HCT116 (cell line): ENCODE results near the gene USP30. TPM values are rescaled to one million over a fixed set of nuclear protein-coding genes. Genes with fewer than 3 reads are reported as not detected.

Experiments used
- ATAC-seq: fragments of 200-7000 bp; cut with Tn5 transposase; 2 replicates; pipeline ENCODE4 v1.9.1; 2020; ENCODE audit warnings: mild to moderate bottlenecking, moderate library complexity
- BruUV-seq: library from RNA; stranded (reverse); fragments of 400-500 nt; replicated peaks from 2 replicates; lab custom pipeline; 2021; lab: Mats Ljungman, UMichigan
- CTCF ChIA-PET: fragments of 300-600 bp; sonication (Branson Sonifier 250); formaldehyde crosslinking; loops from one replicate; lab custom pipeline; 2021; ENCODE audit warnings: antibody characterized with exemption; lab: Charles Lee
- POLR2A ChIA-PET: fragments of 300-600, 350-600 bp; sonication (Branson Sonifier 250); formaldehyde crosslinking; loops from one replicate; lab custom pipeline; 2021; ENCODE audit warnings: antibody characterized with exemption; lab: Charles Lee
- RAD21 ChIA-PET, 2 experiments: fragments of 300-600 bp; sonication (Branson Sonifier 250); formaldehyde crosslinking; loops; one replicate each; lab custom pipeline; 2023; ENCODE audit warnings: low total read pairs in 2 of 2; ENCODE audit not compliant: uncharacterized antibody in 2 of 2, unreplicated experiment in 2 of 2, low non-redundant PET in 1 of 2; lab: Charles Lee
- DNase-seq: peaks from one replicate; pipeline ENCODE4 v3.0.0-alpha.2; 2010; ENCODE audit warnings: low read depth, low spot score
- H2AFZ ChIP-seq: fragments of 200-600 bp; shearing (Covaris generic), sonication (generic); 2 replicates; pipeline ENCODE4 v1.6.1; 2017; ENCODE audit warnings: low read depth, mixed run types, mixed read lengths, antibody characterized with exemption, low read length; ENCODE audit not compliant: poor library complexity, severe bottlenecking
- H3K27ac ChIP-seq: 2 replicates; pipeline ENCODE4 v1.5.1; 2012; ENCODE audit warnings: low read depth, low read length
- H3K27me3 ChIP-seq: fragments of 200-600 bp; sonication (generic); 2 replicates; pipeline ENCODE4 v1.6.1; 2016; ENCODE audit warnings: mixed run types, low read length, mixed read lengths; ENCODE audit not compliant: insufficient read depth
- H3K36me3 ChIP-seq, 2 experiments: fragments of 200-500 bp in 1 of 2; fragments of 200-600 bp in 1 of 2; sonication (Bioruptor generic) in 1 of 2; sonication (generic) in 1 of 2; 2 replicates each; pipeline versions ENCODE4 v1.5.1 to v1.6.1; 2014 to 2016; ENCODE audit warnings: low read length in 2 of 2, inconsistent platforms in 1 of 2, mixed read lengths in 1 of 2, mixed run types in 1 of 2; ENCODE audit not compliant: insufficient read depth in 2 of 2, control insufficient read depth in 1 of 2
- H3K4me1 ChIP-seq, 2 experiments: fragments of 200-600 bp in 1 of 2; sonication (generic) in 1 of 2; 2 replicates each; pipeline versions ENCODE4 v1.5.1 to v1.6.1; 2012 to 2017; ENCODE audit warnings: low read length in 2 of 2, inconsistent platforms in 1 of 2, mild to moderate bottlenecking in 1 of 2, mixed read lengths in 1 of 2, mixed run types in 1 of 2, moderate library complexity in 1 of 2; ENCODE audit not compliant: insufficient read depth in 2 of 2, control insufficient read depth in 1 of 2
- H3K4me2 ChIP-seq: fragments of 200-600 bp; sonication (generic); 2 replicates; pipeline ENCODE4 v1.6.1; 2017; ENCODE audit warnings: mixed run types, low read length, mixed read lengths
- H3K4me3 ChIP-seq, 2 experiments: fragments of 200-600 bp in 1 of 2; sonication (generic) in 1 of 2; replicated peaks in 1 of 2; 2 replicates each; pipeline ENCODE4 v1.5.1; 2011 to 2016; ENCODE audit warnings: low read length in 2 of 2, control low read depth in 1 of 2, low read depth in 1 of 2, mild to moderate bottlenecking in 1 of 2, mixed read lengths in 1 of 2, mixed run types in 1 of 2
- H3K79me2 ChIP-seq: fragments of 200-600 bp; sonication (generic); 2 replicates; pipeline ENCODE4 v1.6.1; 2017; ENCODE audit warnings: mild to moderate bottlenecking, mixed run types, low read length, moderate library complexity, mixed read lengths; ENCODE audit not compliant: insufficient read depth
- H3K9ac ChIP-seq: fragments of 200-600 bp; sonication (generic); 2 replicates; pipeline ENCODE4 v1.6.1; 2016; ENCODE audit warnings: low read length, mixed read lengths
- H3K9me2 ChIP-seq: fragments of 200-600 bp; sonication (generic), shearing (Covaris generic); 2 replicates; pipeline ENCODE4 v1.6.1; 2017; ENCODE audit warnings: mixed run types, mild to moderate bottlenecking, moderate library complexity; ENCODE audit not compliant: insufficient read depth
- H3K9me3 ChIP-seq, 2 experiments: fragments of 200-500 bp in 1 of 2; fragments of 200-600 bp in 1 of 2; sonication (Bioruptor generic) in 1 of 2; sonication (generic) in 1 of 2; 2 replicates each; pipeline ENCODE4 v1.6.1; 2014 to 2017; ENCODE audit warnings: low read length in 2 of 2, mixed read lengths in 2 of 2, inconsistent platforms in 1 of 2, low read depth in 1 of 2, mild to moderate bottlenecking in 1 of 2, mixed run types in 1 of 2, moderate library complexity in 1 of 2; ENCODE audit not compliant: control insufficient read depth in 1 of 2, insufficient read depth in 1 of 2
- H4K20me1 ChIP-seq: fragments of 200-600 bp; sonication (generic), shearing (Covaris generic); 2 replicates; pipeline ENCODE4 v1.6.1; 2017; ENCODE audit warnings: mixed run types, mild to moderate bottlenecking, moderate library complexity; ENCODE audit not compliant: insufficient read depth
- ATF3 ChIP-seq: IDR thresholded peaks from 2 replicates; pipeline ENCODE4 v1.6.1; 2012
- CBX3 ChIP-seq: IDR thresholded peaks from 2 replicates; pipeline ENCODE4 v1.6.1; 2012; ENCODE audit warnings: low read depth
- CEBPB ChIP-seq: IDR thresholded peaks from 2 replicates; pipeline ENCODE4 v1.6.1; 2012; ENCODE audit warnings: low read depth
- ELF1 ChIP-seq: IDR thresholded peaks from 2 replicates; pipeline ENCODE4 v1.6.1; 2012; ENCODE audit warnings: low read depth, borderline replicate concordance
- FOSL1 ChIP-seq: IDR thresholded peaks from 2 replicates; pipeline ENCODE4 v1.6.1; 2012; ENCODE audit warnings: low read depth
- MAX ChIP-seq: IDR thresholded peaks from 2 replicates; pipeline ENCODE4 v1.6.1; 2012
- POLR2A ChIP-seq: IDR thresholded peaks from 2 replicates; pipeline ENCODE4 v1.7.0; 2011; ENCODE audit warnings: borderline replicate concordance; ENCODE audit not compliant: insufficient read depth, insufficient read length; ENCODE audit errors: extremely low read depth
- POLR2AphosphoS5 ChIP-seq: IDR thresholded peaks from 2 replicates; pipeline ENCODE4 v1.6.1; 2011; ENCODE audit warnings: mild to moderate bottlenecking, low read depth, low read length, moderate library complexity
- SP1 ChIP-seq: IDR thresholded peaks from 2 replicates; pipeline ENCODE4 v1.6.1; 2012; ENCODE audit warnings: low read depth
- YY1 ChIP-seq: IDR thresholded peaks from 2 replicates; pipeline ENCODE4 v1.6.1; 2011; ENCODE audit warnings: low read length, low read depth, moderate library complexity, mild to moderate bottlenecking; ENCODE audit not compliant: insufficient replicate concordance; ENCODE audit errors: extremely low read depth
- ZFX ChIP-seq: fragments of 450-650 bp; IDR thresholded peaks from 2 replicates; pipeline ENCODE4 v1.6.1; 2017
- ZNF274 ChIP-seq: fragments of 200-500 bp; sonication (Bioruptor generic); IDR thresholded peaks from 2 replicates; pipeline ENCODE4 v1.6.1; 2014; ENCODE audit warnings: mild to moderate bottlenecking, low read depth, low read length, inconsistent platforms
- intact Hi-C: fragments of 100-400 bp; cut with micrococcal nuclease; formaldehyde crosslinking; loops from 2 replicates; pipeline ENCODE4 v1.10.0; 2022
- total RNA-seq: library from RNA; stranded (reverse); gene quantifications from one replicate; pipeline ENCODE4 v1.2.1, GENCODE V29; 2021; ENCODE audit not compliant: unreplicated experiment
- TF ChIP-seq, protein P1 (sequence below): IDR thresholded peaks from 2 replicates; pipeline ENCODE4 v1.6.1; 2012; ENCODE audit warnings: low read depth
- TF ChIP-seq, protein P2 (sequence below), 3 experiments: fragments of 200-600 bp in 1 of 3; sonication (generic) in 1 of 3; IDR thresholded peaks in 2 of 3; conservative IDR thresholded peaks in 1 of 3; 2 replicates each; pipeline ENCODE4 v1.5.1; 2012 to 2017; ENCODE audit warnings: low read depth in 2 of 3, low read length in 2 of 3, antibody characterized with exemption in 1 of 3, borderline replicate concordance in 1 of 3, control low read depth in 1 of 3, mild to moderate bottlenecking in 1 of 3, mixed read lengths in 1 of 3, mixed run types in 1 of 3, moderate library complexity in 1 of 3; ENCODE audit not compliant: insufficient read depth in 1 of 3
- TF ChIP-seq, protein P3 (sequence below): IDR thresholded peaks from 2 replicates; pipeline ENCODE4 v1.6.1; 2011; ENCODE audit warnings: mild to moderate bottlenecking, low read length, moderate library complexity; ENCODE audit not compliant: insufficient replicate concordance; ENCODE audit errors: extremely low read depth

The USP30 gene
- total RNA-seq, 1 experiment from 2014 or later, result 9.2 TPM

DNA sequence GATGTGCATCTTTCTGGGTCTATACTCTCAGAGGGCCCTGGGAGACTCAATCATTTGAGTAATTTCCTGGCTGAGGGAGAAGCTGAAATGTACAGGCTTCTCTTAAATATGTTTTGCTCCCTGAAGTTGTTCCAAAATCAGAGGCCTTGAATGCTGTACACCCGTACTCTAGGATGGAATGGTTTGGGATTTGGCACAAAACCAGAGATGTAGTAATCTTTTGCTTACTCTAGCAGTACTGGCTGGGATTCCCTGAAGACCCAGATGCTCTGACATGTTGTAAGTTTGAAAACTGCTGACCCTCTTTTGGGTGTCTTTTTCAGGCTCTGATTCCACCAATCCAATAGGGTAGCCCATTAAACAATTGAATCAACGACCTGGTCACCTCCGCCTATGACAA, 74.4 kb downstream of the USP30 start:
- Histone ChIP-seq H2AFZ (no peak overlapping the region), H3K4me1 (peaks cover 5 to 11% of the 10 kb centered on the region in 2 experiments; a peak in 3 of 4 replicates), H3K36me3 (no peaks in the 10 kb centered on the region), H4K20me1 (no peaks in the 10 kb centered on the region), H3K79me2 (no peaks in the 10 kb centered on the region), H3K27ac (no peak overlapping the region), H3K27me3 (no peaks in the 10 kb centered on the region), H3K4me2 (no peak overlapping the region), H3K4me3 (no peak overlapping the region), H3K9me2 (no peaks in the 10 kb centered on the region), H3K9ac (no peak overlapping the region), H3K9me3 (no peaks in the 10 kb centered on the region)
- no peak for DNase-seq
- TF ChIP-seq ZFX, result no peak
- TF ChIP-seq, protein P1, sequence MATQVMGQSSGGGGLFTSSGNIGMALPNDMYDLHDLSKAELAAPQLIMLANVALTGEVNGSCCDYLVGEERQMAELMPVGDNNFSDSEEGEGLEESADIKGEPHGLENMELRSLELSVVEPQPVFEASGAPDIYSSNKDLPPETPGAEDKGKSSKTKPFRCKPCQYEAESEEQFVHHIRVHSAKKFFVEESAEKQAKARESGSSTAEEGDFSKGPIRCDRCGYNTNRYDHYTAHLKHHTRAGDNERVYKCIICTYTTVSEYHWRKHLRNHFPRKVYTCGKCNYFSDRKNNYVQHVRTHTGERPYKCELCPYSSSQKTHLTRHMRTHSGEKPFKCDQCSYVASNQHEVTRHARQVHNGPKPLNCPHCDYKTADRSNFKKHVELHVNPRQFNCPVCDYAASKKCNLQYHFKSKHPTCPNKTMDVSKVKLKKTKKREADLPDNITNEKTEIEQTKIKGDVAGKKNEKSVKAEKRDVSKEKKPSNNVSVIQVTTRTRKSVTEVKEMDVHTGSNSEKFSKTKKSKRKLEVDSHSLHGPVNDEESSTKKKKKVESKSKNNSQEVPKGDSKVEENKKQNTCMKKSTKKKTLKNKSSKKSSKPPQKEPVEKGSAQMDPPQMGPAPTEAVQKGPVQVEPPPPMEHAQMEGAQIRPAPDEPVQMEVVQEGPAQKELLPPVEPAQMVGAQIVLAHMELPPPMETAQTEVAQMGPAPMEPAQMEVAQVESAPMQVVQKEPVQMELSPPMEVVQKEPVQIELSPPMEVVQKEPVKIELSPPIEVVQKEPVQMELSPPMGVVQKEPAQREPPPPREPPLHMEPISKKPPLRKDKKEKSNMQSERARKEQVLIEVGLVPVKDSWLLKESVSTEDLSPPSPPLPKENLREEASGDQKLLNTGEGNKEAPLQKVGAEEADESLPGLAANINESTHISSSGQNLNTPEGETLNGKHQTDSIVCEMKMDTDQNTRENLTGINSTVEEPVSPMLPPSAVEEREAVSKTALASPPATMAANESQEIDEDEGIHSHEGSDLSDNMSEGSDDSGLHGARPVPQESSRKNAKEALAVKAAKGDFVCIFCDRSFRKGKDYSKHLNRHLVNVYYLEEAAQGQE, result no peak
- TF ChIP-seq FOSL1, result no peak
- no peak for TF ChIP-seq CEBPB
- no peak for TF ChIP-seq MAX
- no peak for TF ChIP-seq ELF1
- TF ChIP-seq POLR2AphosphoS5, result no peak
- no peak for TF ChIP-seq SP1
- TF ChIP-seq, protein P2, sequence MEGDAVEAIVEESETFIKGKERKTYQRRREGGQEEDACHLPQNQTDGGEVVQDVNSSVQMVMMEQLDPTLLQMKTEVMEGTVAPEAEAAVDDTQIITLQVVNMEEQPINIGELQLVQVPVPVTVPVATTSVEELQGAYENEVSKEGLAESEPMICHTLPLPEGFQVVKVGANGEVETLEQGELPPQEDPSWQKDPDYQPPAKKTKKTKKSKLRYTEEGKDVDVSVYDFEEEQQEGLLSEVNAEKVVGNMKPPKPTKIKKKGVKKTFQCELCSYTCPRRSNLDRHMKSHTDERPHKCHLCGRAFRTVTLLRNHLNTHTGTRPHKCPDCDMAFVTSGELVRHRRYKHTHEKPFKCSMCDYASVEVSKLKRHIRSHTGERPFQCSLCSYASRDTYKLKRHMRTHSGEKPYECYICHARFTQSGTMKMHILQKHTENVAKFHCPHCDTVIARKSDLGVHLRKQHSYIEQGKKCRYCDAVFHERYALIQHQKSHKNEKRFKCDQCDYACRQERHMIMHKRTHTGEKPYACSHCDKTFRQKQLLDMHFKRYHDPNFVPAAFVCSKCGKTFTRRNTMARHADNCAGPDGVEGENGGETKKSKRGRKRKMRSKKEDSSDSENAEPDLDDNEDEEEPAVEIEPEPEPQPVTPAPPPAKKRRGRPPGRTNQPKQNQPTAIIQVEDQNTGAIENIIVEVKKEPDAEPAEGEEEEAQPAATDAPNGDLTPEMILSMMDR (IDR thresholded peaks at IDR 0.05 in 2 of 3, conservative IDR thresholded peaks at IDR 0.05 in 1 of 3; ENCODE audit: borderline replicate concordance in 1 of 3, insufficient read depth in 1 of 3, low read depth in 2 of 3, low read length in 2 of 3), result no peak
- no peak for TF ChIP-seq ZNF274
- TF ChIP-seq CBX3, result no peak
- no peak for TF ChIP-seq POLR2A
- no peak for TF ChIP-seq ATF3
- TF ChIP-seq, protein P3, sequence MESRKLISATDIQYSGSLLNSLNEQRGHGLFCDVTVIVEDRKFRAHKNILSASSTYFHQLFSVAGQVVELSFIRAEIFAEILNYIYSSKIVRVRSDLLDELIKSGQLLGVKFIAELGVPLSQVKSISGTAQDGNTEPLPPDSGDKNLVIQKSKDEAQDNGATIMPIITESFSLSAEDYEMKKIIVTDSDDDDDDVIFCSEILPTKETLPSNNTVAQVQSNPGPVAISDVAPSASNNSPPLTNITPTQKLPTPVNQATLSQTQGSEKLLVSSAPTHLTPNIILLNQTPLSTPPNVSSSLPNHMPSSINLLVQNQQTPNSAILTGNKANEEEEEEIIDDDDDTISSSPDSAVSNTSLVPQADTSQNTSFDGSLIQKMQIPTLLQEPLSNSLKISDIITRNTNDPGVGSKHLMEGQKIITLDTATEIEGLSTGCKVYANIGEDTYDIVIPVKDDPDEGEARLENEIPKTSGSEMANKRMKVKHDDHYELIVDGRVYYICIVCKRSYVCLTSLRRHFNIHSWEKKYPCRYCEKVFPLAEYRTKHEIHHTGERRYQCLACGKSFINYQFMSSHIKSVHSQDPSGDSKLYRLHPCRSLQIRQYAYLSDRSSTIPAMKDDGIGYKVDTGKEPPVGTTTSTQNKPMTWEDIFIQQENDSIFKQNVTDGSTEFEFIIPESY, result no peak
- no peak for TF ChIP-seq YY1
- ChIA-PET RAD21 (no interaction called here), CTCF (interaction anchor here (1.4 kb wide), 1 partner anchor 15 kb away, joined by 6 read pairs; no protein-coding TSS in a partner anchor), POLR2A (no interaction called here)
- no TSS peak for BruUV-seq
- intact Hi-C loops, result no loop called here
- no peak for ATAC-seq
